ENCODE data around the gene LEFTY2.

LEFTY2 gene

DNA sequence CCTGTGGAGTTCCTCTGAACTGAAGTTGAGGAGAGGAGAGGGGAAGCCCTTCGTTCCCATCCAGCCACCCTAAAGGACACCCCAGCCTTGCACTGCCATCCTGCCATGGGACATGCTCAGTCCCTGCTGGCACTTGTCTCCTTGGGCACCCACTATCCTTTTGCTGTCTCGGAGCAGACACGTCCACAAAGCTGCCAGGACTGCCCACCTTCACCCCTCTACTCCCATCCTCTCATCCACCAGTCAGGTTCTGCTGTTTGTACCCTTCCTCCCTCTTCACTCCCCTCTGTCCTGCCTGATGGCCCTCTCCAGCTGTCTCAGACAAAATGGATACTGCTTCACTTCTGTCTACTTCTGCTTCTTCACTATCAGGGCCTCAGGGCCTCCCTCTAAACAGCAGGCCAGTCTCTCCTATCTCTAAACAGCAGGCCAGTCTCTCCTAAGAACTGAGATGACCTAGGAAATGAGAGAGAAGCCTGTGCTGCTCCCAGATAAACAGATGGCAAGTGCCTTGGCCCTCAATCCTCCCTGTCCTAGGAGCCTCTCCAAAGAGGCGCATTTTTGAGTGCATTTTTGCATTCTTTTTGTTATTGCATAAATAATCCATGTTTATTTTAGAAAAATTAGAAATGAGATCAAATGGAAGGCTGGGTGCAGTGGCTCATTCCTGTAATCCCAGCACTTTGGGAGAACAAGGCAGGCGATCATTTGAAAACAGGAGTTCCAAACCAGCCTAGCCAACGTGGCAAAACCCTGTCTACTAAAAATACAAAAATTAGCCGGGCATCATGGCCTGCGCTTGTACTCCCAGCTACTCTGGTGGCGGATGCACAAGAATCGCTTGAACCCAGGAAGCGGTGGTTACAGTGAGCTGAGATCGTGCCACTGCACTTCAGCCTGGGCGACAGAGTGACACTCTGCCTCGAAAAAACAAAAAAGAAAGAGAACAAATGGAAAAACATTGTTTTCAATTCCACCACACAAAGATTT, 12.5 kb downstream of the LEFTY2 start:
- no peak for DNase-seq

DNA sequence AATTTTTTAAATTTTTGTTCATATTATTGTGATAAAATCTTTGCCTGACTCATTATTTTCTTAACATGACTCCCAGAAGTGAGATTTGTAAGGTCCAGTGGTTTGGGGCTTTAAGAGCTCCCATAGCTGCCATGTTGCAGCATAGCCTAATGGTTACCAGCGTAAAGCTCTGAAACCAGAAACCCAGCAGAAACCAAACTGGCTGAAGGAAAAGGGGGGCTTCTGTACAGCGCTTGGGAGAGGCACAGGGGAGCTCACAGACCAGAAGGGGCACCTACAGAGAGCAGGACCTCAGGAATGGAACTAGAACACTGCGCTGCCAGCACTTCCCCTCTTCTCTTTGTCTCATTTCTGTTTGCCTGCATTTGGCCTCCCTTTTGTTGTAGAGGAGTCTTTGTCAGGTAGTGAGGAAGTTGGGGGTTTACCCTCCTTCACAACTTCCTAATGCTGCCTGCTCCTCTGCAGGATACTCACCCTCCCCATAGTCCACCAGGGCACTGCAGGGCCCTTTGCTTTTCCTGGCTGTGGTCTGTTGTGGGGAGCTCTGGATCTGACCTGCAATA, 14.4 kb downstream of the LEFTY2 start:
- no peak for DNase-seq

DNA sequence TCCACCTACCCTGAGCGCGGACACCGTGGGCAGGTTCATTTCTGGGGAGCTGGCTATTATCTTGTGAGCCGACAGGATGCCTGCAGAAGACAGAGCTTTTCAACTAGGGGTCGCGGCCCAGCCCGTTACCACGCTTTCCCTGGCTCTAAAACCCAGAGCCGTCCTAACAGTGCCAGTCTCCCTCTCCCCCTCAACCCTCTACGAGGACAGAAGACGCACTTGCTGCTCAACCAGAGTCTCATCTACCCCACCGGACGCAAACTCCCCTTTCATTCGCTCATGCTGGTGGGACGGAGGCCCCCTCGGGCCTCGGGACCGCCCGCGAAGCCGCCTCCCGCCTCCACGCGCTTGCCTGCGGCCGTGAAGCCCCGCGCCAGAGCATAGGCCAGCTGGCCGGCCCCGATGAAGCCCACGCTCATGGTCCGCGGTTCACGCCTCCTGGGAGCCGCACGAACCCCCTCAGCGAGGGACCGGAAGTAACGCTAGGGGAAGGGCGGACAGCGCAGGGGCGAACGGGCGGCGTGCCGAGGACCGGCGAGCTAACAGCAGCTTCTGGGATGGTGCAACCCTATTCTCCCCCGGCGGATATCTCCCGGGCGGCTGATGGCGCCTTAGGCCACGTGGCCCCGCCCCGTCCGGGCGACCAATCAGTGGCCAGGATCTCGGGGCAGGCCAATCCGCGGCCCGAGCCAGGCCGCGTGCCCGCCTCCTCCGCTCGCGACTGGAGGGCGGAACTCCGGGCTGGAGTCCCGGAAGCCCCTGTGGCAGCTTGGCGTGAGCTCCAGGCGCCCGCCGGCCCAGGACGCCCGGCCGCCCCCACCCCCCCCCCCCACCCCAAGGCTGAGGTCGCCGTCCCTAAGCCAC, 17.1 kb downstream of the LEFTY2 start, which contains the start of gene PYCR2:
Gene PYCR2, minus strand, starts transcription at position 559 of the 864 bp plus-strand sequence. Its CDS starts 140 bp downstream, at position 419.
- peak; percentile 92 for DNase-seq

GRCh38 chr1:225923381-225923691, 17.7 kb downstream of the LEFTY2 start:
- no peak for DNase-seq

- no peak for DNase-seq
Observed at GRCh38 chr1:225921734-225922709, 19.0 kb downstream of the LEFTY2 start.

GRCh38 chr1:225919906-225920305, 21.1 kb downstream of the LEFTY2 start:
- DNase-seq: no peak

- DNase-seq: no peak
Observed at GRCh38 chr1:225918280-225918679, 22.7 kb downstream of the LEFTY2 start.

- DNase-seq: no peak
Observed at GRCh38 chr1:225917536-225917935, 23.5 kb downstream of the LEFTY2 start.

DNA sequence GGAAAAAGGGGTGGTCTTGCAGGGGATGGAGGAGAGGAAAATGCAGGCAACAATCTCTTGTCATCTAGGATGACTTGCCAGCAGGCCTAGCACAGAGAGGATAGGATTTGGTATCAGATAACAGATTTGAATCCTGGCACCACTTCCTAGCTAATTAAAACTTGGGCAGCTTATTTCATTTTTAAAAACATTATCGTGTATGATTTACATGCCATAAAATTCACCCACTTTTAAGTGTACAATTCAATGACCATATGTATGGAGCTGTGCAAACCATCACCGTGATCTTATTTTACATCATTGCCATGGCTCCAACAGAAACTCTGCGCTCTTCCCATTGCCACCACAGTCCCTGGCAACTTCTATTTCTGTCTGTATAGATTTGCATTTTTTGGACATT, 23.9 kb downstream of the LEFTY2 start:
- DNase-seq: no peak

GRCh38 chr1:225915538-225915991, 25.5 kb downstream of the LEFTY2 start:
- DNase-seq: no peak

DNA sequence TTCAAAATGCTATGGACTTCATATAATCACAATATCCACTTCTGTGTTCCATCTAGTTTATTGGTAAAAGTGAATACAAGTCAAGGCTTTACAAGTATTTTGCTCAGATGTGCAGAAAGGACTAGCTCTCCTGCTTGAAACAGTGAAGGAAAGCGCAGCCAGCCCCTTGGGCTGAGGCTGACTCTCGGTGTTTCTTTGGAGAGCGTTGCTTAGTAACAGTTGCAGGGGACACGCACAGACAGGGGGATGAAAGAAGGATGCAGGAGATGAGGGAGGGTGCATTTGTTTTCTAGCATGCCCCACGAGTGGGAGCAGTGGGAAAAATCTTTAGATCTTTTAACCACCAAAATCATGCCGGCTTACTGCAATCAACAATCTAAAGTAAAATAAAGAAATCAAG, 26.1 kb downstream of the LEFTY2 start:
- DNase-seq: no peak

DNA sequence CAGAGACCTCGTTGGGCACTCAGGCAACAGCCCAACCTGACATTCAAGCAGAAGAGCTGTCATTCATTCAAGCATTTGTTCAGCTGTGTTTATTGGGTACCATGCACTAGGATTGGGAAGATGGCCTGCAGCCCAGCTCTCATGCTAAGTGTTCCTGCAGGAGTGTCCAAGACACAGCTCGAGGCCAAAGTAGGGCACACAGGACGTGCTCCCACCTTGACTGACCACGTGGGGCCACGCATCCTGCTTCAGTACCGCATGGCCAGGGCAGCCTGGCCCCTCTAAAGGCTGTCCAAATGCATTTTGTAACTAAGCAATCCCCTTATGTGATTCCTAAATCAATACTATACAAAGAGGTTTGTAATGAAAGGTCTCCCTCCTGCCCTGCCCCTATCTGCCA, 26.6 kb downstream of the LEFTY2 start:
- DNase-seq: no peak

DNA sequence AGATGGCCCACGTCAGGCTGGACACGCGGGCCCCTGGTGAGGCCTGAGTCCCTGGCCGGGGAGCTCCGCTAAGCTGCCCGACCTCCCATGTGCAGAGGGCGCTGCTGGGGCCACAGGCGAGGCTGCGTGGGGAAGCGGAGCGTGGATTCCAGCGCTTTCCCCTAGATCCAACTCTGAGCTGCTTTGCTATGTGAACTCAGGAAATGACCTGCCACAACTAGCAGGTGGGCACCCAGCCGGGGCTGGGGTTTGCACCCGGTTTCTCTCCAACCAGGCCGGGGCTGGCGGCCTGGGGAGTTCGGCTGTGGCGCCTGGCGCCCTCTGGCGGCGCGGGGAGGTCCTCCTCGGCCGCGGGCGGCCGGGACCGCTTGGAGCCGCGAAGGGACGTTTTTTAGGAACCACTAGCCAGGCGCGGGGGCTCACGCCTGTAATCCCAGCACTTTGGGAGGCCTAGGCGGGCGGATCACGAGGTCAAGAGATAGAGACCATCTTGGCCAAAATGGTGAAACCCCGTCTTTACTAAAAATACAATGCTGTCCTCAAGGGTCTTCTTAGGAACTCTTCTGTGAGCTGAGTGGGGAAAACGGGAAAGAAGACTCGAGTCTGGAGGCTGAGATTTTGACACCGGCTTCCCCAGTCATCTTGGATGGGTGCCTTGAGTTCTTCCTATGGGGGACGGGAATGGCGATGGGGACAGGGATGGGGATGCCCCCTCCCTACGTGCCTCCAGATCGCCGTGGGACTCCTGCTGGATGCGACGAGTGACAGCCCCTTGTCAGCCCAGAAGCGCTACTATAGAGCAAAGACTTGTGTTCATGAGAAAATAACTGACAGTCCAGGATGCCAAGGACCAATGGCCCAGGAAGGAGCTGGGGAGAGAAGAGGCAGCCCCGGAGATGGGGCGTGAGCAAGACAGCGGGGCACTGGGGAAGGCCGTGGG, 29.6 kb downstream of the LEFTY2 start:
- DNase-seq: peak; percentile 50

DNA sequence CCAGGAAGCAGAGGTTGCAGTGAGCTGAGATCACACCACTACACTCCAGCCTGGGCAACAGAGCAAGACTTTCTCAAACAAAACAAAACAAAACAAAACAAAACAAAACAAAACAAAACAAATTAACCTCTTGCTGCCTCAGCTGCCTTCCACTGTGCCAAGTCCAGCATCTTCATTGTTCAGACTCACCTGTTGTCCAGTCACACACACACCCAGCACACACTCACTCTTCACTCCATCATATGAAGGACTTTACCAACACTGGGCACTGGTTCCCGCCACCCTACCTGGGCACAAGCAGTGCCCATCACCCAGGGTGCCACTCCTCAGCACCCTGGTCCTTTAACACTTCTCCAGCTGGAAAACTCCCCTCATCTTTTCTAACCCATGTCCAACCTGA, 31.5 kb downstream of the LEFTY2 start:
- no peak for DNase-seq

GRCh38 chr1:225908773-225909172, 32.2 kb downstream of the LEFTY2 start:
- DNase-seq: no peak

DNA sequence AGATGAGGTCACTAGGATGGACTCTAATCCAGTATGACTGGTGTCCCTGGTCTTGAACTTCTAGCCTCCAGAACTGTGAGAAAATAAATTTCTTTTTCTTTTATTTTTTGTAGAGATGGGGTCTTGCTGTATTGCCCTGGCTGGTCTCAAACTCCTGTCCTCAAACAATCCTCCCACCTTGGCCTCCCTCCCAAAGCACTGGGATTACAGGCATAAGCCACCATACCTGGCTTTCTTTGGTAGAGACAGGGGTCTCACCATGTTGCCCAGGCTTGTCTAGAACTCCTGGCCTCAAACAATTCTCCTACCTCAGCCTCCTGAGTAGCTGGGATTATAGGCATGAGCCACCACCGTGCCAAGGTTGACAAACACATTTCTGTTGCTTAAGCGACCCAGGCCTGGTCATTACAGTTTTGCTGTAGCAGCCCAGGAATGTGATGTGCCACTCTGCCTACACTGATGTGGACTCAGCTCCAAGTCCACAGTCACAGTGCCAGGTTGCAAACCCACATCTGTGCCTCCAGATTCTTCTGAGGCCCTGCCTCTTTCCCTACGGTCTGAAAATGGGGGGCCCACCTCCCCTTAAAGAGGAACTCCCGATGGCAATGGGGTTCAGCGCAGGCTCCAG, 32.9 kb downstream of the LEFTY2 start:
- DNase-seq: no peak

GRCh38 chr1:225907341-225907740, 33.7 kb downstream of the LEFTY2 start:
- DNase-seq: no peak

DNA sequence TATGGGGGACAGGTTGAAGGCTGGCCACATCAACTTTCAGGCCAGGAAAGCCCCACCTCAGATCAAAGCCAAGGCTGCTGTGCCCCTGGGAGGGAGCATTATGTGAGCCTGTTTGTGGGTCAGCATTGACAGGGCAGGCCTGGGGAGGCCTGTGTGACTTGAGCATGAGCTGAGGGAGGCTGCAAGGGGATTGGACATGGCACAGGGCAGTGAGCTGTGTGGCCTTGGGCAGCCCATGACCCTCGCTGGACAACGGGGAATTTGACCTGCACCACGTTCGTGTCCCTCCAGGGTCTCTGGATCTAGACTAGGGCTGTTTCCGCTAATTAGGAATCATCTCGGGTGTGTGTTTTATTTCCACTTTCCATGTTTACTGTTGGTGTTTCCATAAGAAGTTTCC, 34.6 kb downstream of the LEFTY2 start:
- no peak for DNase-seq

- DNase-seq: no peak
Observed at GRCh38 chr1:225903623-225904022, 37.4 kb downstream of the LEFTY2 start.
